NAMALWA (cell line): ENCODE data around the gene HDLBP.

ENCODE experiments used
- DNase-seq: peaks from one replicate; pipeline ENCODE4 v3.0.0-alpha.2; 2015; ENCODE audit warnings: low spot score

Gene HDLBP

DNA sequence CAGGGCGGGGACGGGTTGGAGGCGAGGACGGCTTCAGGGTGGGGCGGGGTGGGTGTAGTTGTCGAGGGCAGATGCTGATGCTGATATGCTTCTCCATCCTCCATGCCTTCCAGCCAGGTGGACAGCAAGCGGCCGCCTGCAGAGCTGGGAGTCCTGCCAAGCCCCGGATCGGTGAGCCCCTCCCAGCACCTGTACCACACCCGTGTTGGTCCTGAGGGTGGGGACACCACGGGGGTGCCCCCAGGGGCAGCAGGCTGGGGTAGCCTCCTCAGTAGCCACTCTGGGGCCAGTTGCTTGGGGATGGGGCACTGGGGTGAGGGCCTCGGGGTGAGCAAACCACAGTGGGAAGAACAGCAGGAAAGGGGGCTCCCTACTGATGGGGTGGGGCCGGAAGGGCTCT, 124.4 kb downstream of the HDLBP start:
- no peak for DNase-seq

DNA sequence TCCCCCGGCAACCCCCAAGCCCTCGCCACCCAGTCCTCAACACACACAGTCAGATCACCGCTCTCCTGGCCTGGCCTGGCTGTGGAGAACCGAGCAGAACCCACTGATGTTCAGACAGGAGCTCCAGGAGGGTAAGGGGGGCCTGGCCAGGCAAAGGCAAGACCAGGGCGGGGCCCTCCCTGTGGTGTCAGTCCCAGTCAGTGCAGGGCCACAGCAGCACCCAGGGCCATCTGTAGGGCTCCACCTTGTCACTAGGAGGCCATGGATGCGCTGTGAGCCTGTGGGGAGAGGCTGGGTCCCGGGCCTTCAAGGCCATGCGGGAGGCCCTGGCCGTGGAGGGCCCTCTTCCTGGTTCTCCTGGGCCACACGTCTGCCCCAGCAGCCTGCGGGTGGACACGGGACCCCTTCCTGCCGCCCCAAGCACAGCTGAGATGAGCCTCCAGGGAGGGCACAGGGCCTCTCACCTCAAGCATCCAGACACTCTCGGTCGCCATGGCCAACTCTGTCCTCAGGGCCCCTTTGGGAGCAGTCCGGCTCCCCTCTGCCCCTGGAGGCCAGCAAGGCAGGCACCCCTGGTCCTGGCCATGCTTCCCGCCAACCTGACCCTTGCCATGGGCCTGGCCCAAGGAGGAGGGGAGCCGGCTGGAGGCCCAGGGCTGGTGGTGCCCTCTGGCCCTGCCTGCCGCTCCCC, 125.0 kb downstream of the HDLBP start:
- no peak for DNase-seq

DNA sequence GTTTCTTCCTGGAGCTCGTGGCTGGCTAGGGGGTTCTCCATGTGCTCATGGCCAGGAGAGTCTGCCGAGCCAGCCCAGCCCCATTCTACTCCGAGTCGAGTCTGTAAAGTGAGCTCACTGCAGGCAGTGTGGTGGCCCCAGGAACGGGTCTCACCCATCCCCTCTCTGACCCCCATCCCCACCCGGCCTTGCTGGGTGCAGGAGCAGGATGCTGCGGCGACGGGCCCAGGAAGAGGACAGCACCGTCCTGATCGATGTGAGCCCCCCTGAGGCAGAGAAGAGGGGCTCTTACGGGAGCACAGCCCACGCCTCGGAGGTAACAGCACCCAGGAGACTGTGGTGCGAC, 125.6 kb downstream of the HDLBP start:
- no peak for DNase-seq

DNA sequence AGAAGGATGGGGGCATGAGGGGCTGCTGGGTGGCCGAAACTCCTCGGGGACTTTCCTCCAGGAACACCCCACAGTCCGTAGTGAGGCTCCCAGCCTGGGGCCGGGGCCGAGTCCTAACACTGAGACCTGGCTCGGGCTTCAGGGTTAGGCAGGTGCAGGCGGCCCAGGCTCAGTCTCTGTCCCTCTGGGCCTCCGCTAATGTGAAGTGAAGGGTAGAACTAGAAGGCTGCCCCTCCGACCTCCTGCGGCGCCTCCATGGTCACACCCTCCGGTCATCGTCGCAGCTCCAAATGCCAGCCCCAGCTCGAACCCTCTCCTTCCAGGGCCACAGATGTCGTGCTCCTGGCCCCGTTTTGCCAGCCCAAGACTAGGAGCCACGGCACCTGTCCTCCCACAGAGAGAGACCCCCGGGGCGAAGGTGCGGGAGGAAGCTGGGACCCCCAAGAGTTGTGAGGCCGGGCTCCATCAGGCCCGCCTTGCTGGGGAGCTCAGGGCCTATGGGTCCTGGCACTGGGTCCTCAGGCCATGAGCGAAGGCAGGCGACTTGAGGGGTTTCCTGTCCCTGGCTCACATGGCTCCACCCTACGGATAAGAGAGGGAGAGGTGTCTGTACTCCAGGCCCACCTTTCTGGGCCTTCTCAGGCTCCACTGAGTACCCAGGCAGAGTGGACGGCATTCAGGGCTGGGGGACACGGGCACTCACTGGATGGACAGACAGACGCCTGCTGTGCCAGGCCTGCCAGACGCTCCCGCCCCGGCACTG, 126.2 kb downstream of the HDLBP start:
- no peak for DNase-seq

DNA sequence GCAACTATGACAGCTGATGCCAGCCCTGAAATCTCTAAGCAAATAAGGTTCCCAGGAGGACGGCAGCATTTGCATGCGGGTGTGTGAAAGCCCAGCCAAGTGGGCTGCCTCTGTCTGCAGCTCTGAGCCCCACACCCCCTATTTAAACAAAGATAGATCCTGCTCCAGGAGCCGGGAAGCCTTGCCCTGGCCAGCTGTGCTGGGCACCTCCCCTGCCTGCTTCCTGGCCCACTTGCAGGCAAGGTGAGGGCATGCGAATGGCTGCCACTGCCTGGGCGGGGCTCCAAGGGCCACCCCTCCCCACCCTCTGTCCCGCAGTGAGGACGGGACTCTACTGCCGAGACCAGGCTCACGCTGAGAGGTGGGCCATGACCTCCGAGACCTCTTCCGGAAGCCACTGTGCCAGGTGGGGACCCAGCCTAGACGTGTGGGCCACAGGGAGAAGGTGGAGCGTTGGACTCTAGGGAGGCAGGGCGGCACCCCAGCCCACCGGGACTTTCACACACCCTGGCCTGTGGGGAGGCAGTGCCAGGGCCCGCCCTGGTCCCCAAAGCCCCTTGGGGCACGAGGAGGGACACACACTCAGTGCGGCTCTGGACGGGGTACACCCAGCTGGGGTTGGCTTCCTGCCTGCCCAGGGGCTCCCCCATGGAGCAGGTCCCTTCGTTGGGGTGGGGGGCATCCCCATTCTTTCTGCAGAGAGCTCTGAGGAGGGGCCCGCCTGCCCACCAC, 126.9 kb downstream of the HDLBP start, which contains the start of gene ANO7:
ANO7 (plus strand) TSS at position 317 of the 732 bp plus-strand sequence. CDS start 1,387 bp downstream, outside the sequence.
- DNase-seq = peak; percentile 34

DNA sequence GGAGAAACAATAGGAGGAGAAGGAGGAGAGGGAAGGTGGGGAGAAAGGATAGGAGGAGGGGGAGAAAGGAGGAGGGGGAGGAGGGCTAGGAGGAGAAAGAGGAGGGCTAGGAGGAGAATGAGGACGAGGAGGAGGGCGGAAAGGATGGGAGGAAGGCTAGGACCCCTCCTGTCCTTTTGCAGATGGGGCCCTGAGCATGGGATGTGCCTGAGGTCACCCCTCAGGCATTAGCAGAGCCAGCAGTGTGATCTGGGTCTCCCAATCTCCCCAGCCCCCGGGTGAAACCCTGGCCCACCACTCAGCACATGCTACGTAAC, 127.6 kb downstream of the HDLBP start:
- DNase-seq = no peak

DNA sequence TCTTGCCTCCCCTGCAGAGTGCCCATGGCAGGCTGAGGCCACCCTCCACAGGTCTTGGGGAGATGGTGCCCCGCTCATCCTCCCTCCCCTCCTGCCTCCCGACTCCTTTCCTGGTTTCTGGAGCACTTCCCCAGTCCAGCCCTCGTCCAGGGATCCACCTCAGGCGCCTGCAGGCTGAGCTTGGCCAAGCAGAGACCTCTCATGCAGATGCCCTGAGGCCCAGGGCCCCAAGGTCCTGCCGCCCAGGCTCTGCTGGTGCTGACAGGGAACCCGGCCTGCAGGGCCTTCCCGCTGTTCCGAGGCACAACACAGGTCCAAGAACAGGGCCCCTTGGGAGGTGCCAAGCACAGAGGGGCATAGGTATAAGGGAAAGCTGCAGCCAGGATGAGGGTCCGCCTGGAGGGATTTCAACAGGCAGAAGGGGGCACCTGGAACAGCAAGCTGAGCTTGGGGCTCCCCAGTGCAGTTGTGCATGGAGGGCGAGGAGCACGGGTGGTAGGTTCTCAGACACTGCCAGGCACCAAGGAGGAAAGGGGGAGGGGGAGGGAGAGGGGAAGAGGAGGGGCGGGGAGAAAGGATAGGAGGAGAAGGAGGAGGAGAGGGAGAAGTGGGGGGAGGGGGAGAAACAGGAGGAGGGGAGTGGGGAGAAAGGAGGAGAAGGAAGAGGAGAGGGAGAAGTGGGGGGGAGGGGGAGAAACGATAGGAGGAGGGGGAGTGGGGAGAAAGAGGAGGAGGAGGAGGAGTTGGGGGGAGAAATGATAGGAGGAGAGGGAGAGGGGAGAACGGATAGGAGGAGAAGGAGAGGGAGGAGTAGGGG, 128.2 kb downstream of the HDLBP start:
- no peak for DNase-seq

DNA sequence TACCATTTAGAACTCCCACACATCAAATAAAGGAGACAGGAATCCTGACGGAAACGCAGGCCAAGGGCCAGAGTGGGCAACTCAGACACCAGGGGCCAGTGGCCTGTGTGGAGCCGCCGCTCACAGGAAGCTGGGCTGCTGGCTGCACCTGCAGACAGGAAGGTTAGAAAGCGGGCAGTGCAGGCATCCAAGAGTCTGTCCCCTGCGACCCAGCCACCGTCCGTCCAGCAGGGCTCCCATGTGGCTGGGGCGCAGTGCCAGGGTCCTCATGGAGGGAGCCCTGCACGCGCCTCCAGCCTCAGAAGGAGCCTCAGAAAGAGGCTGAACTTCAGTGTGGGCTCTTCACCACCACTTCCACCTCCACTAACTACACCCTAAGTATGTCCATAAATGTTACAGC, 129.5 kb downstream of the HDLBP start:
- no peak for DNase-seq

DNA sequence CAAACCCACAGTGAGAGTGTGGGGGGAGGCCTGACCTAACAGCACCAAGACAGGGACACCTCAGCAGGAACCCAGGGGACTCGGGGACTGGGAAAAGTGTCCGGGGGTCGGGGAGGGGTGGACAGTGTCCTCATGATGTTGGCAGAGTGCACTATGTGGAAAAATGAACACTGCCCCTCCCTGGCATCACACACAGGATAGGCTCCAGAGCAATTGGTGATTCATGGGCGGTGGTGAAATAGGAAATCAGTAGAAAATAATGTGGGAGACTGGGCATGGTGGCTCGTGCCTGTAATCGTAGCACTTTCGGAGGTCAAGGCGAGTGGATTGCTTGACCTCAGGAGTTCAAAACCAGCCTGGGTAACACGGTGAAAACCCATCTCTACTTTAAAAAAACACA, 130.6 kb downstream of the HDLBP start:
- DNase-seq = no peak

DNA sequence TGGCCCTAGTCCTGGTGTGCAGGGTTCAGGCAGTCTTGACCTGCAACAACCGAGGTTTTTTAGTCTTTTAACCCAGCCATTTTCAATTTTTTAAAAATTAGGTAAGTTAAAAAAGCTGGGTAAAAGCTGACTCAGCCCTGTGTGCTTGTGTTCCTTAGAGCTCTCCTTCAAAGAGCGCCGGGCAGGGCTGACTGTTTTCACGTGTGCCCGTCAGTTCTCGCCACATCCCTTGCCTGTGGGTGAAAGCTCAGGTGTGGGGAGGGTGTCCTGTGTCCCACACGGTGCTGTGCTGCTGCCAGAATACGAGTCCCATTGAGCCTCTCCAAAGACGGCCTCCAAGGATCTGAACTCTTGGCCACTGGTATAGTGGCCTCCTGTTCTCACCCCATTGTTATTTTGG, 132.3 kb downstream of the HDLBP start:
- DNase-seq = no peak

DNA sequence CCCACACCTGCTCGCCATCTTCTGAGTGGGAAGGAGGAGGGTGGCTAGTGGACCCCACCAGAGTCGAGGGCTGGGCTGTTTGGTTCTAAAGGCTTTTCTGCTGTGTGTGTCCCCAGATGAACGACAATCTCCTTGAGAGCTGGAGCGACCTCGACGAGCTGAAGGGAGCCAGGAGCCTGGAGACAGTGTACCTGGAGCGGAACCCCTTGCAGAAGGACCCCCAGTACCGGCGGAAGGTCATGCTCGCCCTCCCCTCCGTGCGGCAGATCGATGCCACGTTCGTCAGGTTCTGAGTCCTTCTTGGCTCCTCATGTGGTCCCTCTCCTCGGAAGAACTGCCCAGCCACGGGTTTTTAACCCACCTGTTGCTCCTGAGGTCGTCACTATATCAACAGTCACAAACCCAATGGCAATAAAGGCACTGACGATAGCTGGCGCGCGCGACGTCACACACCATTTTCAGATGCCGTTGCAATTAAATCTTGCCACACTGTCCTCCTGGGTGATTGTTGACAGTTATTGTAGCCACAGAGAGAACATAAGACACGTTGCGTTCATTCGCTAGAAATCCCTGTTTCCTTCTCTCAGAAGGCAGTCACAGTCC, 132.8 kb downstream of the HDLBP start:
- DNase-seq = no peak

DNA sequence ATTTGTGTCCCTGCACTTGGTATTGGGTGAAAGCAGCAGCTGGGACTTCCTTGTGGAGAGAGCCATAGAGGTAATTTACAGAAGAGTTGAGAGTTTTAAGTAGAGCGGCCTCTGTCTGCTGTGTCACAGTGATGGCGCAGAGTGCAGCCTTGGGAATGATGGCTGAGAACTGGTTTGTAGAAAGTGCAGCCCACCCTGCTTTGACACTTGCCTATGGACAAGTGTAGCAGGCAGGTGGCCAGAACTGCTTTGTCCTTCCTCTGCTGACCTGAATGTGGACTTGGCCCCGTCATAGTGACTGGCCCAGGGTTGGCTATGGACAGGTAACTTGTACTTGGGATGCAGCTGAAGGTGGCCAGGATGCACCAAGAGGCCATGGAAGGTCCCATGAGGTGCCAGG, 133.3 kb downstream of the HDLBP start:
- DNase-seq = no peak

DNA sequence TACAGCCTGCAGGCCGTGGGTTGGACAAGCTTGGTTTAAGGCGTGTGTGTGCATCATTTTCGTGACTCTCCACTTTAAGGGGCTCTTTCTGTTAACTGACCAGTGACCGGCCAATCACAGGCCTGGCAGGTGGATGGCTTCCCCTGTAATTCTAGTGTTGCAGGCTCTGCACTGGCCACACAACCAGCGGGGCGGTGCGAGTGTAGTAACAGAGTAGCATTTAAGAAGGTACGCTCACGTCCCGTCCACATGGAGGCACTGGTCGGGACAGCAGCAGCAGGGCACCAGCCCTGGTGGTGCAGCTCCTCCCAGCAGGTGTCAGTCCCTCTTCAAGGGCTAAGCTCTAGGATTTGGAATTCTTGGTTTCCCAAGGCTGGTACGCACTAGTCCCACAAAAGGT, 135.0 kb downstream of the HDLBP start:
- DNase-seq = no peak

DNA sequence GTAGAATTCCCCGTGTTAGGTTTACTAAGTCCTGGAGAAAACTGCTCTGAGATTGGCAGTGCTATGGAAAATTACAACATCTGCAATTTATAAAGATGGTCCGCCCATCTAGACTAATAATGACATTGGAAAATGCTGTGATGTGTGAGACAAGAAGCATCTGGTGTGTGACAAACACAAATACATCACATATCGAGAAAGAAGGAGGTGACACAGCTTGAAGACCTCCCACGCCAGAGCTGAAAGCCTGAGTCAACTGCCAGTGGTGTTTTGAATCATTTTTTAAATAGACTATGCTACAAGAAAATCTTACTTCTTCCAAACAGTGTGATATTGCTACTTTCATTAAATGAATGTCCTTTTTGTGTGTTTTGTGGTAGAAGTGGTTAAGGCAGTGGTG, 135.6 kb downstream of the HDLBP start:
- DNase-seq = no peak

DNA sequence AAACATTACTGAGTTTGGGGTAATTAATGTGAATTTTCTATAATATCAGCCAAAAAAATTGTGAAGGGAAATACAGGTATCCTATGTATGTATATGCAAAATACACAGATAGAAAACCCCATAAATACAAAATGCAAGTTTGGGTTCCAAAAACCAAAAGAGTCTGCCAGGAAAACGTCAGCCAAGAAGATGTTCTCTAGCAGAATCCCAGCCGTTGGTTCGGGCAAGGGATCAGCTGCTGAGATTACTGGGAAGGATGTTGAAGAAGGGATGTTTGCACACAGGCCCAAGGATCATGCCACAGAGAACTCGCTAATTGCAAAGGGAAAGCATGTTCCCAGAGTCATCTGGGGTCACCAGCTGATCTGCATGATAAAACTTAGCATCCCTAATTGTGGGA, 136.5 kb downstream of the HDLBP start:
- DNase-seq = no peak

DNA sequence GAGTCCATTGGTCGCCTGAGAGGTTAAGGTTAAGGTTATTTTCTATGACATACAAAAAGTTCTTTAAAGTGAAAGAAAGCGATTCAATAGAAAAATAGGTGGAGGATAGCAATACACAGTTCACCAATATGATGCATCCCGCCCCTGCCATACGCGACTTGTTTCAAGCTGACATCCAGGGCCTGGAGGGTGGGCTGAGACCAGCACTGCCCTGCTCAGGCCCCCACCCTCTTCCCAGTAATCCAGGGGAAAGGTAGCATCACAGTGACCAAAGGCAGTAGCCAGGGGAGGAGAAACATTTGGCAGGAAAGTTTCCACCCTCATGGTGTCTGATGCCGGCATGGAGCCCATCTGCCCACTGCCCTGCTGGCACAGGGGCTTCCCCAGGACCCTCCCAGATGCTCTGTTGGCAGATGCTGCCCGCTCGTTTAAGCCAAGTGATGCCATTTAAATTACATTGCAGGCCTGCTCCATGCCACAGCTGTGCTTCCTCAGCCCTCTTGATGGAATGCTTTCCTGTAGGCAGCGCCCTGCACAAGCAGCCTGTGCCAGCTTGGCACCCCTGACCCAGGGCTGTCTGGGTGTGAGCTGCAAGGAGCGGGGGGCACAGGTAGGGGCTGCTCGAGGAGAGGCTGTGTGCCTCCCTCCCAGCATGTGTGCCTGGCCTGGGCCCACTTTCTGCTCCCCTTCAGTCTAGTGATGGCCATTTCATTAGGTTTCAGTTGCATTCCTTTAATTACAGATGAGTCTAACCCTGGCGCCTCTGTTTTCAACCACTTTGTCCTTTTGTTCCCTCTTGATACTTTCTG, 137.7 kb downstream of the HDLBP start:
- DNase-seq = no peak
